IPS-18c (cell line): ENCODE data around the gene SUGP2.
A peak's percentile ranks its signal among the peaks of the same experiment; 100 is the strongest.
"Not testable (repeated sequence)": the region's sequence is repeated elsewhere in the genome, so short reads cannot be mapped to it uniquely, and the experiment has no call there.

Experiments used
- H3K4me3 ChIP-seq: 2 replicates; pipeline ENCODE4 v1.7.0; 2013; ENCODE audit warnings: low read depth, mild to moderate bottlenecking, low read length, moderate library complexity; ENCODE audit not compliant: insufficient read depth
- H3K9me3 ChIP-seq: one replicate; pipeline ENCODE4 v1.6.1; 2013; ENCODE audit warnings: mild to moderate bottlenecking, low read length, moderate library complexity; ENCODE audit not compliant: control insufficient read depth, insufficient read depth

The SUGP2 gene

DNA sequence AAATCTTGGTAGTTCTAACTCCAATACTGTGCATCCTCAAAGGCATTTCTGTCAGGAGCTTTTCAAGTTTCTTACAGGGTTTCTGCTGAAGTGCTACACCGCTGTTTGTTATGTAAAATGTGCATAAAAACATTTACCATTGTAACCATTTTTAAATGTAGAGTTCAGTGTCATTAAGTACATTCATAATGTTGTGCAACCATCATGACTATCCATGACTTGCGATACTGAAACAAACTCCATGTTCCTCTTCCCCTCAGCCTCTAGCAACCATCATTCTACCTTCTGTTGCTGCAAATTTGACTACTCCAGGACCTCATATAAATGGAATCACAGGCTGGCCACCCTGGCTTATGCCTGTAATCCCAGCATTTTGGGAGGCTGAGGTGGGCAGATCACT, 16.1 kb upstream of the SUGP2 start:
- H3K4me3 ChIP-seq = no peak overlapping the region

DNA sequence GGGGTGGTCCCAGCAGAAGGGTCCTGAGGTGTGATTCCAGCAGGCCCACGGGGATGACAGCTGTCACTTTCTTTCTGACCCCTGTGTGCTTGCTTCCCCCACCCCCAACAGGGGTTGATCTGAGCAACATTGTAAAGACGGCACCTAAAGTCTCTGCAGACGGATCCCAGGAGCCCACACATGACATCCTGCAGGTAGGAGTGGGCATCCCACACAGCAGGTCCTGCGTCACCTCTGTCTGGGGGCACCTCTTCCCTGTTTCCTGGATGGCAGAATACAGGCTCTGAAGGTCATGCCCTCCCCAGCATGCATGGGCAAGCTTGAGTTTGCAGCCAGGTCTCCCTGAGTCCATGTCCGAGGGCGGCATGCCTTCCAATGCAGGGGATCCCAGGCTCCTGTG, 10.6 kb upstream of the SUGP2 start:
- Histone ChIP-seq H3K4me3 (no peak overlapping the region), H3K9me3 (no peaks in the 10 kb centered on the region)

More for the DNA sequence above, 16.1 kb upstream of the SUGP2 start:
- no peaks in the 10 kb centered on the region for H3K9me3 ChIP-seq

DNA sequence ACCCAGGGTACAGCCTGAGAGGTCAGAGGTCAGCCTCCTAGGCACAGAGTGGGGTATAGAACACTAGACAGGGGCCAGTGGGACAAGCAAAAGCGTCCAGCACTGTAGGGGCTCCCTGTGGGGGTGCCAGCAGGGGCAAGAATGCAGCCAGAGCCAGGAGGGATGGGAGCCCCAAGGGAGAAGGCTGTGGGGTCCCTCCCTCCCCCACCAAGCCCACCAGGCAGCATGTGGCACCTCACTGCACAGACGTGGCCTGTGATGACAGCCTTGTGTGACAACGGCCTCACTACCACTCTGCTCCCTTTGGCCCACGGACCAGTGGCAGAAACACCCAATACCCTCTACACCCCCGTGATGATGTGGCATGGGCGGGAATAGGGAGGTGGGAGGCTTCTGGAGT, 10.2 kb upstream of the SUGP2 start:
- no peak overlapping the region for H3K4me3 ChIP-seq
- no peaks in the 10 kb centered on the region for H3K9me3 ChIP-seq

DNA sequence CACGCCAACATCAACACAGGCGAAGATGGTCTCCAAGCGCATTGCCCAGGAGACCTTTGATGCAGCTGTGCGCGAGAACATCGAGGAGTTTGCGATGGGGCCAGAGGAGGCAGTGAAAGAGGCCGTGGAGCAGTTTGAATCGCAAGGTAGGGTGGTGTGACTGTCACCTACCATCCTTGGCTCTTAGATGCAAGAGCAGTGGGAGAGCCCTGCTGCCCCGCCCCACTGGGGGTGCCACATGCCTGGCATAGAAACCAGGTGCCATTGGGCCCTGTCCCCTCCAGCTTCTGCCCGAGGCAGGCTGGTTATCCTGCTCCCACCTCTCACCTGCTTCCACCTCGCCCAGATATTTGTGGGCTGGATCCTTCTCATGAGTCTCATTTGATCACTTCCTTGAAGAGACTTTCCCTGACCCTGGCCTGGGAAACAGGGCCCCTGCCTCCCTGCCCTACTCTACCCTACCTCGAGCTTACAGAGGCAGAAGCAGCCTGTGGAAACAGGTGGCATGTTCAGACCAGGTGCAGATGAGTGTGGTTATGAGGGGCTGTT, 9.5 kb upstream of the SUGP2 start:
- H3K4me3 ChIP-seq = no peak overlapping the region

DNA sequence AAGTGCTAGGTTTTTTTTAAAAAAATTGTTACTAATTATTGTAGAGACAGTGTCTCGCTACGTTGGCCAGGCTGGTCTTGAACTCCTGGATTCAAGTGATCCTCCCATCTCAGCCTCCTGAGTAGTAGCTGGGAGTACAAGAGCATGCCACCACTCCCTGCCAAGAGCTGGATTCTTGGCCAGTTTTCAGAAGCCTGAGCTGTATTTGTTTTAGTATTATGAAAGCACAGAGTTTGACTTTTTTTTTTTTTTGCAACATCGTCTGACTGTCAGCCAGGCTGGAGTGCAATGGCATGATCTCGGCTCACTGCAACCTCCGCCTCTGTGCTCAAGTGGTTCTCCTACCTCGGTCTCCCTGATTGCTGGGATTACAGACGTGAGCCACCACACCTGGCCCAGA, 7.1 kb upstream of the SUGP2 start:
- Histone ChIP-seq H3K9me3 (no peaks in the 10 kb centered on the region), H3K4me3 (no peak overlapping the region)

More for the DNA sequence above, 9.5 kb upstream of the SUGP2 start:
- H3K9me3 ChIP-seq = no peaks in the 10 kb centered on the region

DNA sequence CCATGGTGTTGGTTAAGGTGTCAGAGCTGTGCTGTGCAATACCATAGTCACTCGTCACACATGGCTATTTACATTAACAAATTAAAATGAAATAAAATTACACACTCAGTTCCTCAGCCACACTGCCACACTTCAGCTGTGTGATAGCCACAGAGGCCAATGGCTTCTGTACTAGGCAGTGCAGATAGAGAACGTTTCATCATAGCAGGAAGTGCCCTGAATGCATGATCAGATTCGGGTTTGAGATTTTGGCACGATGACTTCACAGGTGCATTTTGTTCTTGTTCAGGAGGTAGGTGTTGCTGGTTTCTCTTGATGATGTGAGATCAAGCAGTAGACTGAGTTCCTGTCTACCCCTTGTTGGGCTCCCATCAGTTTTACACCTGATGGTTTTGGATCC, 6.6 kb upstream of the SUGP2 start:
- Histone ChIP-seq H3K9me3 (no peaks in the 10 kb centered on the region), H3K4me3 (no peak overlapping the region)

DNA sequence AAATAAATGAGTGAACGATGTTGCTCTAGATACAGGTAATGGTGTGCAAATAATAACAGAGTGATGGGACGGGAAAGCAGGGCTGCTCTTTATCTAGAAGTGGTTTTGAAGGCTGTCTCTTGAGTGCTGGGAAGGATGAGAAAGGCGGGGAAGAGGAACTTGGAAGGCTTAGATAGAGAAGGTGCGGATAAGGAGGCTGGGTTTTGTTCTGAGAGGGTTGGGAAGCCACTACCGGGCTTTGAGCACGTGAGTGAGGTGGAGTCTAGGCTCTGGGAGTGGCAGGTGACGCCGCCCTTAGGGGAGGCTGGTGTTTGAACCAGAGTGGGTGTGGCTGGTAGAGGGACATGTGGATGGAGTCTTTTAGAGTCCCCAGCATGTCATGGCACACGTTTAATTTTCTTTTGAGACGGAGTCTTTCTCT, 897 bp upstream of the SUGP2 start:
- H3K9me3 ChIP-seq = no peaks in the 10 kb centered on the region
- H3K4me3 ChIP-seq = peak overlapping the region; percentile 99

DNA sequence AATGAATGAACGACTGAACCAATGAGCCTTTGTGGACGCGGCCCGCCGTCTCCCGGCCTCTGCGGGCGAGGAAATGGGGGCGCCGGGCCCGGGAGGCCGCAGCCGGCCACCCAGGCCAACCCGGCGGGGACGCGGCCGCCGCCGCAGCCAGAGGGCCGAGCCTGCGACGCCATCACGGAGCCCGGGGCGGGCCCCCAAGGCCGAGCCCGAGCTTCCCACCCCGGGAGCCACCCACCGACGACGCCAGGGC, 216 bp downstream of the SUGP2 start:
- Histone ChIP-seq H3K4me3 (peak overlapping the region; percentile 99), H3K9me3 (no peaks in the 10 kb centered on the region)

DNA sequence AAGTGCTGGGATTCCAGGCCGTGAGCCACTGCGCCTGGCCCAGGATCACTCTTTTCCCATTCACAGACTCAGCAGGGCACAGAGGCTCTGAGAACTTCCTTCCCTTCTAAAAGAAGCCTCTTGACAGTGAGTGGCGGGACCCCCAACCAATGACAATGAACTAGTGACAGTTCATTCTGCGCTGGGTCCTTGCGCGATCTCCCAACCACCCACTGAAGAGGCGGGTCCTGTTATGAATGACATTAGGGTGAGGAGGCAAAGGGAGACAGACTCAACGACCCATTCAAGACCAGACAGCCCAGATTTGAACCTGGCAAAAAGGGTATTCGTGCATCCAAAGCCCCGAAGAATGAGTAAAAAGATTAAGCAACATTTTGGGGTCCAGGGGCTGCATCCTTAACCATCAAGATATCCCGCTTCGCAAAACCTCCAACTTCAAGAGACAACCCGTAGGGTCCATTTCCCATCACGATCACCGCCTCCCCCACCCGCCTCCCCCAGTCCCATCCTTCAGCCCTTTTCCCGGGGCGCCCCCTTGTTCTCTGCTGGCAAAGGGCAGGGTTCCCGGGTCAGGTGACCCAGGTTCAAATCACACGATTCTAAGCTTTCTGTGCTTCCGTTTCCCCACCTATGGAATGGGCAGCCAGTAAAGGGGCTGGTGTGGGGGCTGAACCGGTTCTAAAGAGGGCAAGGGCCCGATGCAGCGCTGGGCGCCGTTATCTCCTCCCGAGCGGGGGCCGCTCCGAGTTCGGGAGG, 719 bp downstream of the SUGP2 start:
- Histone ChIP-seq H3K4me3 (peak overlapping the region; percentile 99), H3K9me3 (no peaks in the 10 kb centered on the region)

DNA sequence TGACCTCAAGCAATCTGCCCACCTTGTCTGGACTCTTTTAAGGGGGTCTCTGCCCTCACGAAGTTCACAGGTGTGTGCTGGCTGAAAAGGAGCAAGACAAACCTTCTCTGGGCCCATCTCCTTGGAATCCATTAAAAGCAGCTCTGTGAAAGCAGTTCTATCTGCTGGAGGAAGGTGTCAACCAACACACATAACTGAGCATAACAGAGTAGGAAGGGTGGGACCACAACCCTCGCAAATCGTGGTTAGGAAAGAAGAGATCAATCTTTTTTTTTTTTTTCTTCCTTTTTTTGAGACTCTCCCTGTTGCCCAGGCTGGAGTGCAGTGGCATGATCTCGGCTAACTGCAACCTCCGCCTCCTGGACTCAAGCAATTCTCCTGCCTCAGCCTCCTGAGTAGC, 1.4 kb downstream of the SUGP2 start:
- H3K4me3 ChIP-seq = no peak overlapping the region
- H3K9me3 ChIP-seq = no peaks in the 10 kb centered on the region

DNA sequence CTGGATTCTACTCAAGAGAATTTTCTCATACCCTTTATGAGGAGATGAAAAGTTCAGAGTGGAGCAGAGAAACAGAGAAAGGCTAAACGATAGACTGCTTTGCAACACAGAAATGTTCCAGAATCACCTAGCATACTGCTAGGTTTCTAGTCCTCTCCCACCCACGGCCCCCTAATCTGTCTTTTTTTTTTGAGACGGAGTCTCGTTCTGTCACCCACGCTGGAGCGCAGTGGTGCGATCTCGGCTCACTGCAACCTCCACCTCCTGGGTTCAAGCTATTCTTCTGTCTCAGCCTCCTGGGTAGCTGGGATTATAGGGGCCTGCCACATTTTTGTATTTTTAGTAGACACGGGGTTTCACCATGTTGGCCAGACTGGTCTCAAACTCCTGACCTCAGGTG, 4.8 kb downstream of the SUGP2 start:
- H3K9me3 ChIP-seq = no peaks in the 10 kb centered on the region
- H3K4me3 ChIP-seq = no peak overlapping the region

DNA sequence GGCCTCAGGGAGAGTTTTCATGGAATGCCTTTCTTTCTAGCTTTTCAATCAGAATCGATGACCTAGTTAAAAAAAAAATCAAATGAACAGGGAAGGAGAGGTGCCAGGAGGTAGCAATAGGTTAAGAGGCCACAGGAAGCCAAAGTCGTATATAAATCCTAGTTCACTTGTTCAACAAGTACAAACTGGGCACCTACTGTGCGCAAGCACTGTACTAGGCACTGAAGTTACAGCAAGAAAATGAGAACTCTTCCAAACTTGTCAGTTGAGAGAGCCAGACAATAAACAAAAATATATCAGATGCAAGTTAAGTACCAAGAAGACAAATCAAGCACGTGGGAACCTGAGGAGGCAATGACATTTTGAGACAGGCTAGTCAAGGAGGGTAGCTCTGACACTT, 6.1 kb downstream of the SUGP2 start:
- no peaks in the 10 kb centered on the region for H3K9me3 ChIP-seq

DNA sequence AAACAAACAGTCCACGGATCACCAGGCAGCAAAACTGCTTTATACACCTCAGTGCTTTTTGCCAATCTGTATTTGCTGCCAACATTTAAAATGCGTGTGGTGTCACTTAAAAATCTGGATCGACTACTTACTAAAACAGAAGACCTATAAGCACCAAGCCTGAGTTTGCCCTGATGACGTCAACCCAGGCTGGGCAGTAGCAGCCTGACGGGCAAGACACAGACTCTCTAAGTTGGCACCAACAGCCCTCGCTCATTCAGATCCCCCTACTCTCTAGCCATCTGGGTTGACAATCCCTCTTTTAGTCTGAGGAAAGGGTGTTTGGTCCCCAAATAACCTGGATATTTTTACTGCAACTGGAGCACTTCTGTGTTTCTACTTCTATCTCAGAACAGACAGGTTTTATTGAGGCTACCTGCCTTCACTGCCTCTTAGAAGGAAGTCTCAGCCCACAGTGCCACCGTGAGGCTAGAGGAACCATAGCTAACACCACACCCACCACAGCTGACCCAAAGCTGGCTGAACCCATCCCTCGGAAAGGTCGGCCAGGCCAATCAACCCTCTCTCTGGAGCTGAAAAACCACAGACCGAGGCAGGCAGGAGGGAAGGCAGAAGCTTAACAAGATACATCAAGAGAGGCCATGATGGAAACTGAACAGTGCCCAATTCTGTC, 6.9 kb downstream of the SUGP2 start:
- no peak overlapping the region for H3K4me3 ChIP-seq
- H3K9me3 ChIP-seq = no peaks in the 10 kb centered on the region

More for the DNA sequence above, 6.1 kb downstream of the SUGP2 start:
- no peak overlapping the region for H3K4me3 ChIP-seq

DNA sequence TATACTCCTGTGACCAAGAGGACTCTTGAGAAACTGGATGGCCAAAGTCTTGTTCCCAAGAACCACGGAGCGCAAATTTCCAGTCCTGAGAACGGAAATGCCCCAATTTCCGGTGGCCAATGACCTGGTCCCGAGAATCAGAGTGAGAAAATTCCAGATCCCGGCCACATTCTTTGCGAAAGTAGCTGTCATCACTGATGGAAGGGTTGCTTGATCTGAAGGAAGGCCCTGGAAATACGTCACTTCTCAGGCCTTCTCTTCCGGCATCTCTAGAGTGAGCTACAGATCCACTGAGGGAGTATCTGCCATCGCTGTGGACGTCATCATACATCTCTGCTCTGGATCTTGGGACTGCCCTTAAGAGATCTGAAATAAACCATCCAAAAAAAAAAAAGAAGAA, 7.5 kb downstream of the SUGP2 start:
- no peak overlapping the region for H3K4me3 ChIP-seq

DNA sequence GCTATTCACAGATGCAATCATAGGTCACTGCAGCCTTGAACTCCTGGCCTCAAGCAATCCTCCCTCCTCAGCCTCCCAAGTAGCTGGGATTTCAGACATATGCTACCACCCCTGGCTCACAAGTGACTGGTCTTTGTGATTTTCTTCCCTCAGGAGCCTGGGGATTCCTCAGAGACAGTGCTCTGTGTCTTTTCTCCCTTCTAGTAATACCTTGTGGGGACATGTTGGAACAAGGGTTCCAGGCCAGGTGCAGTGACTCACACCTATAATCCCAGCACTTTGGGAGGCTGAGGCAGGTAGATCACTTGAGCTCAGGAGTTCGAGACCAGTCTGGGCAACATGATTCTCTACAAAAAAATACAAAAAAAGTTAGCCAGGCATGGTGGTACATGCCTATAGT, 9.9 kb downstream of the SUGP2 start:
- not testable (repeated sequence) for H3K9me3 ChIP-seq, H3K4me3 ChIP-seq

More for the DNA sequence above, 7.5 kb downstream of the SUGP2 start:
- no peaks in the 10 kb centered on the region for H3K9me3 ChIP-seq

DNA sequence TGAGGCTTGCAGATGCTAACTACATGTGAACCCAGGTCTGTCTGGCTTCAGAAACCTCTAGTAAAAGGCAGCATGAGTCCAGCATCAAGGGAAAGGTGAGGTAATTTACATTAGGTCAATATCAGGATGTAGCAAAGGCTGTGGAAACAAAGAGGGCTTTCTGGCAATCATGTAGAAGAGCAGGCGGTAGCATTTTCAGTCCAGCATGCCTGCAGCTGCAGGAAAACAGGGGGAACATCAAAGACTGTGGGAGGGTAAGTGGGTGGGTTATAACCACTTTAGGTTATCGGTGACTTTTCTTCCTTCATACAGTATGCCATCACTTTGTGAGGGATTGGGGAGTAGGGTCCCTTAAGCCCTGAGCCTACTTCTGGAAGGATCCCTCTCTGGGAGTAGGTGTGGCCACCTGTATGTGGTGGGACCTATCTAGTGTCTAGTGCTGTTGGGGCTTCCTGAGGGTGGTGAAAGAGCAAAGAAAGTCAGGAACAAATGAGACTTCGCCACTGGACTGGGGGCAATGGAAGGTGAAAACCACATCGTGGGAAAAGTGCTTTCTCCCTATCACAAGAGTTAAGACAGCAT, 10.8 kb downstream of the SUGP2 start:
- Histone ChIP-seq H3K9me3 (no peaks in the 10 kb centered on the region), H3K4me3 (no peak overlapping the region)

DNA sequence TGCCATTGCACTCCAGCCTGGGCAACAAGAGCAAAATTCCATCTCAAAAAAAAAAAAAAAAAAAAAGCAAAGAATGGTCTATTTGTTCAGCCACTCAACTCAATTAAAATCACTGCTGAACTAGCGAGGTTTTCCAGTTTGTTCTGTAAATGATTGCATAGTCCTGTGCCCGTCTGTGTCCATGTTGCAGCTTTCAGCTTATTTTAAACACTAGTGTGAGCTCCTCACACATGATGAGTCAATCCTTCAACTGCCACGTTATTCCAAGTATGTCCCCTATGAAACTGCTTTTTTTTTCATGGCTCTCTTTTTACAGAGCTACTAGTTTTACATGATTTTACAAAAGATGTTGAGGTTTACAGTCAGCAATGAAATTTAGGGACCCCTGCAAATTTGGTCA, 12.2 kb downstream of the SUGP2 start:
- Histone ChIP-seq H3K9me3 (no peaks in the 10 kb centered on the region), H3K4me3 (no peak overlapping the region)

DNA sequence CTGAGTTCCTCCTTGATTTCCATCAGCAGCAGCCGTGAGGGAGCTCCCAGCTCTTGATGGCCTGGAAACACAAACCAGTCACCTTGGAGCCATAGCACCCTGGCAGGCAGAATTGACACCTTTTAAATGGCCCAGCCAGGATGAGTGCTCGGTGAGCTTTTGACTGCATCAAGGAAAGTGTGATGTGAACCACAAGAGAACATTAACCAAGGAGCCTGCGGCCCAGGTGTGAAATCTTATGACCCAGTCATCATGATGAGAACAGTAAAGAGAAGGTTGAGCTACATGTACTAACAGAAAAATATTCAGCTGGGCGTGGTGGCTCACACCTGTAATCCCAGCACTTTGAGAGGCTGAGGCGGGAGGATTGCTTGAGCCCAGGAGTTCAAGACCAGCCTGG, 22.8 kb downstream of the SUGP2 start:
- Histone ChIP-seq H3K9me3 (no peaks in the 10 kb centered on the region), H3K4me3 (no peak overlapping the region)
